ENCODE measurements around the gene PRKAG2. TPM values are rescaled to one million over a fixed set of nuclear protein-coding genes. Genes with fewer than 3 reads are reported as not detected.

The PRKAG2 gene
- total RNA-seq, 1 donor from 2014 or later, result 15.7 TPM

- Mint-ChIP-seq H3K27ac (no peak overlapping the region), H3K36me3 (no peaks in the 10 kb centered on the region), H3K27me3 (ENCODE audit: low read depth) (peaks cover 28% of the 10 kb centered on the region), H3K4me3 (no peak overlapping the region), H3K9me3 (peaks cover 8% of the 10 kb centered on the region), H3K4me1 (no peaks in the 10 kb centered on the region)
- TF ChIP-seq CTCF (IDR thresholded peaks at IDR 0.05; ENCODE audit: unreplicated experiment), result no peak
- DNase-seq (ENCODE audit: low spot score in 2 of 2, unreplicated experiment in 2 of 2), result no peak
These were observed 101.1 kb downstream of the PRKAG2 start for GRCh38 chr7:151775547-151776443.

GRCh38 chr7:151774951-151775350 lies 102.0 kb downstream of the PRKAG2 start:
- peaks cover 26% of the 10 kb centered on the region for H3K27me3 Mint-ChIP-seq (ENCODE audit: low read depth)
- no peak overlapping the region for H3K27ac Mint-ChIP-seq
- H3K9me3 Mint-ChIP-seq, result peaks cover 8% of the 10 kb centered on the region
- H3K36me3 Mint-ChIP-seq, result no peaks in the 10 kb centered on the region
- TF ChIP-seq CTCF (IDR thresholded peaks at IDR 0.05; ENCODE audit: unreplicated experiment), result no peak
- no peaks in the 10 kb centered on the region for H3K4me1 Mint-ChIP-seq
- DNase-seq (ENCODE audit: low spot score in 2 of 2, unreplicated experiment in 2 of 2), result no peak
- H3K4me3 Mint-ChIP-seq, result no peak overlapping the region

GRCh38 chr7:151773797-151774196 lies 103.1 kb downstream of the PRKAG2 start:
- Mint-ChIP-seq H3K36me3 (no peaks in the 10 kb centered on the region), H3K4me3 (no peak overlapping the region), H3K27me3 (ENCODE audit: low read depth) (peaks cover 27% of the 10 kb centered on the region), H3K9me3 (peaks cover 8% of the 10 kb centered on the region), H3K27ac (no peak overlapping the region), H3K4me1 (no peaks in the 10 kb centered on the region)
- no peak for TF ChIP-seq CTCF (IDR thresholded peaks at IDR 0.05; ENCODE audit: unreplicated experiment)
- DNase-seq (ENCODE audit: low spot score in 2 of 2, unreplicated experiment in 2 of 2), result no peak

GRCh38 chr7:151770232-151770631 lies 106.7 kb downstream of the PRKAG2 start:
- no peak for DNase-seq (ENCODE audit: low spot score in 2 of 2, unreplicated experiment in 2 of 2)
- H3K9me3 Mint-ChIP-seq, result no peaks in the 10 kb centered on the region
- peaks cover 24% of the 10 kb centered on the region for H3K27me3 Mint-ChIP-seq (ENCODE audit: low read depth)

GRCh38 chr7:151769188-151769821 lies 107.6 kb downstream of the PRKAG2 start:
- Mint-ChIP-seq H3K4me3 (no peak overlapping the region), H3K4me1 (no peaks in the 10 kb centered on the region), H3K27me3 (ENCODE audit: low read depth) (peaks cover 24% of the 10 kb centered on the region), H3K27ac (no peak overlapping the region), H3K36me3 (no peaks in the 10 kb centered on the region), H3K9me3 (no peaks in the 10 kb centered on the region)
- TF ChIP-seq CTCF (IDR thresholded peaks at IDR 0.05; ENCODE audit: unreplicated experiment), result no peak
- no peak for DNase-seq (ENCODE audit: low spot score in 2 of 2, unreplicated experiment in 2 of 2)

More at GRCh38 chr7:151770232-151770631, 106.7 kb downstream of the PRKAG2 start:
- Mint-ChIP-seq H3K4me1 (no peaks in the 10 kb centered on the region), H3K36me3 (no peaks in the 10 kb centered on the region), H3K27ac (no peak overlapping the region), H3K4me3 (no peak overlapping the region)
- no peak for TF ChIP-seq CTCF (IDR thresholded peaks at IDR 0.05; ENCODE audit: unreplicated experiment)
